Measurements from ENCODE around the gene TSPAN14.

Gene TSPAN14

GRCh38 chr10:80454513-80455460 lies 677 bp downstream of the TSPAN14 start:
- no peak for DNase-seq (ENCODE audit: low read depth)

- DNase-seq (ENCODE audit: low read depth): no peak
These were observed 1.6 kb downstream of the TSPAN14 start for GRCh38 chr10:80455461-80456349.

GRCh38 chr10:80457554-80458262 lies 3.6 kb downstream of the TSPAN14 start:
- no peak for DNase-seq (ENCODE audit: low read depth)

GRCh38 chr10:80458263-80458625 lies 4.1 kb downstream of the TSPAN14 start:
- DNase-seq (ENCODE audit: low read depth): no peak

GRCh38 chr10:80458638-80459037 lies 4.5 kb downstream of the TSPAN14 start:
- DNase-seq (ENCODE audit: low read depth): no peak

GRCh38 chr10:80459047-80459865 lies 5.1 kb downstream of the TSPAN14 start:
- peak; percentile 50 for DNase-seq (ENCODE audit: low read depth)

- DNase-seq (ENCODE audit: low read depth): no peak
These were observed 6.5 kb downstream of the TSPAN14 start for GRCh38 chr10:80460399-80461207.

GRCh38 chr10:80461208-80462183 lies 7.4 kb downstream of the TSPAN14 start:
- no peak for DNase-seq (ENCODE audit: low read depth)

- no peak for DNase-seq (ENCODE audit: low read depth)
These were observed 8.3 kb downstream of the TSPAN14 start for GRCh38 chr10:80462299-80462980.

- no peak for DNase-seq (ENCODE audit: low read depth)
These were observed 9.1 kb downstream of the TSPAN14 start for GRCh38 chr10:80462981-80463741.

GRCh38 chr10:80463868-80464267 lies 9.8 kb downstream of the TSPAN14 start:
- DNase-seq (ENCODE audit: low read depth): no peak

GRCh38 chr10:80464557-80465450 lies 10.7 kb downstream of the TSPAN14 start:
- DNase-seq (ENCODE audit: low read depth): no peak

GRCh38 chr10:80465451-80465835 lies 11.3 kb downstream of the TSPAN14 start:
- DNase-seq (ENCODE audit: low read depth): no peak

- no peak for DNase-seq (ENCODE audit: low read depth)
These were observed 11.9 kb downstream of the TSPAN14 start for GRCh38 chr10:80465839-80466590.

GRCh38 chr10:80466724-80467326 lies 12.7 kb downstream of the TSPAN14 start:
- DNase-seq (ENCODE audit: low read depth): no peak

GRCh38 chr10:80468002-80468401 lies 13.9 kb downstream of the TSPAN14 start:
- DNase-seq (ENCODE audit: low read depth): no peak

Measured in stimulated activated CD8-positive, alpha-beta memory T cell treated with anti-CD3 and anti-CD28 coated beads, Interleukin-15, amount 100 ng/mL, for 1 hour (primary cell).